Fibroblast of pulmonary artery (primary cell): ENCODE measurements around the gene DHRS7B.

ENCODE experiments used
- DNase-seq: peaks from one replicate; pipeline ENCODE4 v3.0.0-alpha.2; 2010; ENCODE audit warnings: low read depth
- H3K4me3 ChIP-seq: replicated peaks from 2 replicates; pipeline ENCODE4 v1.5.1; 2011; ENCODE audit warnings: low read depth, mild to moderate bottlenecking, control low read depth, low read length, moderate library complexity
- CTCF ChIP-seq: IDR thresholded peaks from 2 replicates; pipeline ENCODE4 v1.5.1; 2011; ENCODE audit warnings: mild to moderate bottlenecking, control low read depth, low read length, inconsistent platforms; ENCODE audit errors: missing control alignments

Gene DHRS7B

GRCh38 chr17:21166595-21167210, 39.9 kb downstream of the DHRS7B start:
- DNase-seq = peak; percentile 39
- H3K4me3 ChIP-seq = no peak overlapping the region
- TF ChIP-seq CTCF = no peak

DNA sequence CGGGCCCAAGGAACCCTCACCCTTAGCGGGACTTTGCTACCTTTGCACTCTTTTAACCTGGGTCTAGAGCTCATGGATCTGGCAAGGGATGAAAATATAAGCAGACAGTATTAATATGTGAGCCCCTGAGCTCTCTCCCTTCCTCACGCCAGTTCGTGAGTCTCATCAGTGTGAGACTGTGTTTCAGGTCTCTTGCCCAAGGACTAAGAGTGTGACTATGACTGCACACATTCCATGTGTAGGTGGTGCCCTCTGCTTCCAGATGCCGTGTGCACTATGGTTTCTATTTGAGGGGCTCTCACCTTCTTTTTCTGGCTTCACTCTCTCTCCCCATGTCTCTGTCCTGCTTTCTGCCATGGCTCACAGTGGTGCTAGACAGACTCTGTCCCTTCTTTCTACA, 40.5 kb downstream of the DHRS7B start:
- no peak for TF ChIP-seq CTCF
- peak; percentile 10 for DNase-seq
- H3K4me3 ChIP-seq = no peak overlapping the region

DNA sequence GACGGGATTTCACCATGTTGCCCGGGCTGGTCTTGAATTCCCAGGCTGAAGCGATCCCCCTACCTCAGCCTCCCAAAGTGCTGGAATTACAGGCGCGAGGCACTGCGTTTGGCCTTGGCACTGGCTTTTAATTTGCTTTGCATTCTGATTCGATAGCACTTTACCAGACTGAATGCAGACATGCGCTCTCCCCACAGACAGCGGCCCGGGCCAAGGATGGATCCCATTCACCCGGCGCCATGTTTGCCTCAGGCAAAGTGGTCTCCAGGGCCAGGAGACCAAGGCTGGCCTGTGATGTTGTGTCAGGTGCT, 41.7 kb downstream of the DHRS7B start:
- no peak for TF ChIP-seq CTCF
- H3K4me3 ChIP-seq = no peak overlapping the region
- no peak for DNase-seq

- TF ChIP-seq CTCF = no peak
- no peak for DNase-seq
- no peak overlapping the region for H3K4me3 ChIP-seq
These were observed 42.7 kb downstream of the DHRS7B start for GRCh38 chr17:21169496-21169895.

DNA sequence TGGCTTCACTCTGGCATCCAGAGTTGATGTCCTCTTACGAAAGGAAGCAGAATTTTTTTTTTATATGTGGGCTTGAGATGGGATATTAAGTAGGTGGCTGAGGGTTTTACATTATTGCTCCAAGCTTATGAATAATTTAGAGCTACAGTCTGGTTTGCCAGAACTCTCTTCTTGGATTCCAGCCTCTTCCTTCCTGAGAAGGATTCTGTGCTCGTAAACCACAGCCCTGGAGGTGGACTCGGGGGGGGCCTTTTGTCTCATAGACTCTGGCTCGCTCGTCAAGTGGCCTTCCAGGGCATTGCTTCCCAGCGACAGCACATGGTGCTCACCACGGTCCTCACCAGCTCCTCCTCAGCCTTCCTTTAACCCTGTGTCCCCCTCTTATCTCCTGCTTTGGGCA, 44.0 kb downstream of the DHRS7B start:
- H3K4me3 ChIP-seq = no peak overlapping the region
- TF ChIP-seq CTCF = no peak
- DNase-seq = no peak

DNA sequence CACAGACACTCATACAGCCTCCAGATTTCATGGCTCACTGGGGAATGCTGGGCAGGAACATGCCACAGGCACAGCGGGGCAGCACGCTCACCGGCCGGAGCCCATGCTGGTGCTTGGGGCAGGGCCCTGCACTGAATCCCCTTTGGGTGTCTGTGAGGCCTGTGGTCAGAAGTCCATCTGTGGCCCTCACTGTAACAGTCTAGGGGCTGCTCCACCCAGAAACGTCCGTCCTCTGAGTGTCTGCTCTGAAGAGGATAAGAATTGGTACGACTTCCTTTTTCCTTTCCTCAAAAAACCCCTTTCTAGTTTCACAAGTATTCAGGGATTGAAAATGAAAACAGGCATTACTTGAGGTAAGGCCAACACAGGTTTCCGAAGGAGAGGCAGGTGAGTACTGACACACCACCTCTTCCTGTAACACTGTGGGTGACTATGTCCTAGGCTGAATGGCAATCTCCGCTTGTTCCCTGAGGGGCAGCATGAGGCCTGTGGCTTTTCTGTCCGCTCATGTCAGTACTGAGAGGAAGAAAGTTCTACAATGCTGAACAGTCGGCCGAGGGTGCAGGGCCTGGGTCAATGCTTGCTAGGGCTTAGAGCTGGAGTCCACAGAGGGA, 44.7 kb downstream of the DHRS7B start:
- no peak overlapping the region for H3K4me3 ChIP-seq
- DNase-seq = no peak
- no peak for TF ChIP-seq CTCF

GRCh38 chr17:21171970-21172510, 45.3 kb downstream of the DHRS7B start:
- no peak for DNase-seq
- no peak for TF ChIP-seq CTCF
- H3K4me3 ChIP-seq = no peak overlapping the region
